ENCODE results near the gene IFNA8. TPM values are rescaled to one million over a fixed set of nuclear protein-coding genes. Genes with fewer than 3 reads are reported as not detected.

Gene IFNA8
- total and polyA plus RNA-seq, 3 experiments from 2014 or later, result not detected

DNA sequence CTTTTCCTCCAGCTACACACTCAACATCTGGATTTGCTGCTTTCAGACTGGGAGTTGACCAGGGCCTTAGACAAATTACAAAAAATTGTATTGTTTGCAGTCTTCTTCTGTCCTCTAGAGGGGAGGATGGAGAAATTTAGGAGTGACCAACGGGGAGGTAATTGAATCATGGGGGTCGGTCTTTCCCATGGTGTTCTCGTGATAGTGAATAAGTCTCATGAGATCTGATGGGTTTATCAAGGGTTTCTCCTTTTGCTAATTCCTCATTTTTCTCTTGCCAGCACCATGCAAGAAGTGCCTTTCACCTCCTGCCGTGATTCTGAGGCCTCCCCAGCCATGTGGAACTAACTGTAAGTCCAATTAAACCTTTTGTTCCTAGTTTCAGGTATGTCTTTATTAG is 4.2 kb downstream of the IFNA8 start:
- Mint-ChIP-seq H3K4me3 (no peak overlapping the region), H3K9me3 (no peaks in the 10 kb centered on the region)
- CTCF ChIA-PET, result interaction anchor here (1.1 to 1.9 kb wide), 2 partner anchors 17 to 87 kb away, joined by 3 to 4 read pairs; no protein-coding TSS in a partner anchor

DNA sequence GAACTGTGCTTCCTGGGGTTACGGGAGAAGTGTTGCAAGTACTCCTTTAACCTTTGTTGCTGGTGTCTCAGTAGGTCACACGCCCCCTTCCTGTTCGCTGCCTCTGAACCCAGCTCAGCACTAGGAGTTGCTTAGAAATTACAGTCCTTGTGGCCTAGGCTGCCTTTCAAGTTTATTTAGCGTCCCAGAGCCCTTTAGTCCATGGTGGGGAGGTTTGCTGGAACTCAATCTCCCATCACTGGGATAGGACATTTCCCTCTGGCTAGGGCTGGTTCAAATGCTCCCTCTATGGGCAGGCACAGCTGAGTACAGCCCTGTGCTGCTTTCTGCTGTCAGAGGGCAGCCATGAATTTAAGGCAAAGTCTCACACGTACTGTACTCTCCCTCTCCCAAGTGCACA is 4.7 kb downstream of the IFNA8 start:
- Histone ChIP-seq H3K4me1 (ENCODE audit: insufficient read depth, low read length) (no peaks in the 10 kb centered on the region), H3K27me3 (ENCODE audit: insufficient read depth, low read length, poor library complexity, severe bottlenecking) (no peaks in the 10 kb centered on the region), H3K36me3 (ENCODE audit: insufficient read depth, low read length) (no peaks in the 10 kb centered on the region), H3K27ac (ENCODE audit: low read depth, low read length) (no peak overlapping the region), H3K9me3 (ENCODE audit: low read length) (no peaks in the 10 kb centered on the region), H3K4me3 (ENCODE audit: low read length) (no peak overlapping the region)
- Mint-ChIP-seq H3K27ac (no peak overlapping the region), H3K27me3 (peaks cover 12 to 28% of the 10 kb centered on the region in 2 donors), H3K4me3 (no peak overlapping the region), H3K4me1 (no peaks in the 10 kb centered on the region), H3K36me3 (no peaks in the 10 kb centered on the region), H3K9me3 (no peaks in the 10 kb centered on the region)
- POLR2A ChIA-PET, result no interaction called here
- no peak for DNase-seq
- CTCF ChIA-PET, result interaction anchor here (1.1 to 1.9 kb wide), 2 partner anchors 18 to 87 kb away, joined by 3 to 4 read pairs; no protein-coding TSS in a partner anchor

More for the DNA sequence above, 4.2 kb downstream of the IFNA8 start:
- Histone ChIP-seq H3K4me1 (ENCODE audit: insufficient read depth, low read length) (no peaks in the 10 kb centered on the region), H3K4me3 (ENCODE audit: low read length) (no peak overlapping the region), H3K27me3 (ENCODE audit: insufficient read depth, low read length, poor library complexity, severe bottlenecking) (no peaks in the 10 kb centered on the region), H3K9me3 (ENCODE audit: low read length) (no peaks in the 10 kb centered on the region), H3K36me3 (ENCODE audit: insufficient read depth, low read length) (no peaks in the 10 kb centered on the region), H3K27ac (ENCODE audit: low read depth, low read length) (no peak overlapping the region)
- peaks cover 12 to 28% of the 10 kb centered on the region in 2 donors for H3K27me3 Mint-ChIP-seq
- H3K4me1 Mint-ChIP-seq, result no peaks in the 10 kb centered on the region
- H3K27ac Mint-ChIP-seq, result no peak overlapping the region
- H3K36me3 Mint-ChIP-seq, result no peaks in the 10 kb centered on the region
- POLR2A ChIA-PET, result no interaction called here
- DNase-seq, result no peak

DNA sequence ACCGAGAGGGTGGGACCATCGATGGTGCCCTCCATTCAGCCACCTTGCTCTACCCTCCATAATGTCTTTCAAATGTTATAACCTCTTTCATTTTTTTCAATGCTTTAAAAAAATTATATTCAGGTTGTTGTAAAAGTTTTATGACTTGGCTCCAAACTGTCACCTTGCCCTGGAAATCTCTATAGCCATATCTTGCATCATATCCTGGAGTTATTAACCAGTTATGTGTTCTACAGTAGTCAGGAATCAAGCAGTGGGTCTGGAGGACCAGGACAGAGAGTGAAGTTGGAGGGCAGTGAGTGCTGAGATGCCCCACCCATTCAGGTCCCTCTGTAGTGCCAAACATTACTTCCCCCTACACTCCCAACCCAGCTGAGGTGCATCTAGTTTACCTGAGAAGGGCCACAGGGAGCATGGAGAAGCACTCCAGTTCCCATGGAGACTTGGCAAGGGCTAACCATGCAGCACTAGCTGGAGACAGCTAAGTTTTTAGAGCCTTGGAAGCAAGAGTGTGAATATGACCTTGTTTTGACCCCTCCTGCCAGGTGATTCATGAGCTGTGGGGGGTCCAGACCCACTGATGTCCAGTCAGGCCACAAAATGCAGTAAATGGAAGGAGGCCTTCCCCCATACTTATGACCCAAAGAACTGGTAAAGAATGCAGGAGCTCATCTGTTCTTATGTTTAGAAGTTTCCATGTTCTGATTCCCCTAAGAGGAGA is 5.5 kb downstream of the IFNA8 start:
- Histone ChIP-seq H3K4me1 (ENCODE audit: insufficient read depth, low read length) (no peaks in the 10 kb centered on the region), H3K27me3 (ENCODE audit: insufficient read depth, low read length, poor library complexity, severe bottlenecking) (no peaks in the 10 kb centered on the region), H3K27ac (ENCODE audit: low read depth, low read length) (no peak overlapping the region), H3K4me3 (ENCODE audit: low read length) (no peak overlapping the region), H3K9me3 (ENCODE audit: low read length) (no peaks in the 10 kb centered on the region), H3K36me3 (ENCODE audit: insufficient read depth, low read length) (no peaks in the 10 kb centered on the region)
- Mint-ChIP-seq H3K4me3 (no peak overlapping the region), H3K27ac (no peak overlapping the region), H3K4me1 (no peaks in the 10 kb centered on the region), H3K9me3 (no peaks in the 10 kb centered on the region), H3K36me3 (no peaks in the 10 kb centered on the region), H3K27me3 (peaks cover 12 to 28% of the 10 kb centered on the region in 2 donors)
- ChIA-PET POLR2A (no interaction called here), CTCF (no interaction called here)
- no peak for DNase-seq

DNA sequence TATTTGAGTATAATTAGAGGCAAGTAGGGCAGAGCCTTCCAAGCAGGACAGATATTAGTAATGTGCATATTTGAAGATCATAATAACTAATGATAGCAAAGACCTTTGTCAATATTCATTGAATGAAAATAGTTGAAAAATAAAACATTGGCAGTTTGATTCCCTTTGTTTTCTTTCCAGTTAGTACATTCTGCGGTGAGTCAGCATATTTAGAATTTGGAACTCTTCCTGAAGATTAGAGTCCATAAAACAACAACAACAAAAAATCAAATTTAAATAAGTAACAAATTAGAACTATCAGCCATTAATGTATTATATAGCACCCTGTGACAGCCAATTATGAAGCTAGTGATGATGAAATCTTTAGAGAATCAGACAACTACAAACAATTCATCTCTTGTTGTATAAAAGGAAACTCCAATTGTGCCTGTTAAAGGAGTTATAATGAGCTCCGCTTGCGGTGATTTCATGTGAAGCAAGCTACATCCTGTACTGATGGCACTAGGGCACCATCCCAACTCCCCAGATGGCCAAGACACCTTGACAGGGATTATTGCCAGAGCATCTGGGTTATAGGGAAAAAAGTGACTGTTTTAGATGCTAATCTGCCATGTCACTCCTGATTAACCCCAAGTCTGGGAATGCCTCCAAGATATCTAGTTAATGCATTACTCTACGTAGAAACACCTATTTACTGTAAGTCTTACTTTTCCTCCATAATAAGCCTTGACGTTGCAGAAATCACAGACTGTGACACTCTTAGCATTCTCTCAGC is 6.8 kb downstream of the IFNA8 start:
- no peaks in the 10 kb centered on the region for H3K27me3 ChIP-seq (ENCODE audit: insufficient read depth, low read length, poor library complexity, severe bottlenecking)
- H3K4me3 ChIP-seq (ENCODE audit: low read length), result no peak overlapping the region
- POLR2A ChIA-PET, result no interaction called here
- Mint-ChIP-seq H3K27ac (no peak overlapping the region), H3K4me3 (no peak overlapping the region), H3K4me1 (no peaks in the 10 kb centered on the region), H3K9me3 (no peaks in the 10 kb centered on the region), H3K27me3 (peaks cover 8 to 25% of the 10 kb centered on the region in 2 donors), H3K36me3 (no peaks in the 10 kb centered on the region)
- H3K27ac ChIP-seq (ENCODE audit: low read depth, low read length), result no peak overlapping the region
- no peak for DNase-seq
- CTCF ChIA-PET, result no interaction called here
- no peaks in the 10 kb centered on the region for H3K9me3 ChIP-seq (ENCODE audit: low read length)
- H3K36me3 ChIP-seq (ENCODE audit: insufficient read depth, low read length), result no peaks in the 10 kb centered on the region
- H3K4me1 ChIP-seq (ENCODE audit: insufficient read depth, low read length), result no peaks in the 10 kb centered on the region

DNA sequence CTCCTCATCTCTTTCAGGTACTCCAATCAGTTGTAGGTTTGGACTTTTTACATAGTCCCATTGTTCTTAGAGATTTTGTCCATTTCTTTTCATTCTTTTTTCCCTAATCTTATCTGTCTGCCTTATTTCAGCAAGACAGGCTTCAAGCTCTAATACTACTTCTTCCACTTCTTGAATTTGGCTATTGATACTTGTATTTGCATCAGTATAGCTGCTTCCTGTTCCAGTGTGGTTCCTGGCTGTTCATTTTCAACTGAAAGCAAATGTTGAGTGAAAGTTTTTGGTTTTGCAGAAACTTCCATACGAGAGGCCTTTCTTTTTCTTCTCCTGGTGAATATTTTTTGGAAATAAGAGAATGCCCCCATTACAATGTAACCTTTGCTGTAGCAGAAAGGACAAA is 19.3 kb downstream of the IFNA8 start:
- CTCF ChIA-PET, result no interaction called here

DNA sequence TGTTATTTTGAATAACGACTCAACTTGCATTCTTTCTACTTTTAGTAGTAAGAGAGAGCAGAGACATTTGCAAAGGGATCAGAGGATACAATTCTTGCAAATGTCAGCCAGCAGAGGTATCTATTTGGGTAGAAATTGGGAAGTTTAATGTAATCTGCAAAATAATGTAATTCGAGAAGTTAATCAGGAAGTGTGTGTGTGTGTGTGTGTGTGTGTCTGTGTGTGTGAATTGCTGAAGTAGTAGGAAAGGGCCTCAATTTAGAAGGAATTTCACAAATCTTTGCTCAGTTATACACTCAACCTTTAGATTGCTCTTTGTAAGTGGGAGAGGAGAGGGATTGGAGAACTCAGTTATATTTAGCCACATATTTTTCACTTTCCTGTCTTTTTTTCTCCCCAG is 20.3 kb downstream of the IFNA8 start:
- Histone ChIP-seq H3K4me3 (ENCODE audit: low read length) (no peak overlapping the region), H3K36me3 (ENCODE audit: insufficient read depth, low read length) (no peaks in the 10 kb centered on the region), H3K27ac (ENCODE audit: low read depth, low read length) (no peak overlapping the region), H3K27me3 (ENCODE audit: insufficient read depth, low read length, poor library complexity, severe bottlenecking) (no peaks in the 10 kb centered on the region), H3K4me1 (ENCODE audit: insufficient read depth, low read length) (no peaks in the 10 kb centered on the region), H3K9me3 (ENCODE audit: low read length) (no peaks in the 10 kb centered on the region)
- no peaks in the 10 kb centered on the region for H3K9me3 Mint-ChIP-seq
- no peak overlapping the region for H3K4me3 Mint-ChIP-seq
- peaks cover 27 to 73% of the 10 kb centered on the region in 2 donors for H3K27me3 Mint-ChIP-seq
- no peaks in the 10 kb centered on the region for H3K36me3 Mint-ChIP-seq
- no peak for DNase-seq
- no peaks in the 10 kb centered on the region for H3K4me1 Mint-ChIP-seq
- CTCF ChIA-PET, result no interaction called here
- H3K27ac Mint-ChIP-seq, result peak overlapping the region in 1 of 8 donors; percentile 84
- POLR2A ChIA-PET, result no interaction called here

More for the DNA sequence above, 19.3 kb downstream of the IFNA8 start:
- Mint-ChIP-seq H3K27ac (no peak overlapping the region), H3K4me3 (no peak overlapping the region), H3K36me3 (no peaks in the 10 kb centered on the region), H3K27me3 (peaks cover 25 to 63% of the 10 kb centered on the region in 2 donors), H3K4me1 (no peaks in the 10 kb centered on the region), H3K9me3 (no peaks in the 10 kb centered on the region)
- no peaks in the 10 kb centered on the region for H3K4me1 ChIP-seq (ENCODE audit: insufficient read depth, low read length)
- H3K9me3 ChIP-seq (ENCODE audit: low read length), result no peaks in the 10 kb centered on the region
- no peaks in the 10 kb centered on the region for H3K27me3 ChIP-seq (ENCODE audit: insufficient read depth, low read length, poor library complexity, severe bottlenecking)
- no peak overlapping the region for H3K27ac ChIP-seq (ENCODE audit: low read depth, low read length)
- DNase-seq, result no peak
- H3K36me3 ChIP-seq (ENCODE audit: insufficient read depth, low read length), result no peaks in the 10 kb centered on the region
- POLR2A ChIA-PET, result no interaction called here
- no peak overlapping the region for H3K4me3 ChIP-seq (ENCODE audit: low read length)

DNA sequence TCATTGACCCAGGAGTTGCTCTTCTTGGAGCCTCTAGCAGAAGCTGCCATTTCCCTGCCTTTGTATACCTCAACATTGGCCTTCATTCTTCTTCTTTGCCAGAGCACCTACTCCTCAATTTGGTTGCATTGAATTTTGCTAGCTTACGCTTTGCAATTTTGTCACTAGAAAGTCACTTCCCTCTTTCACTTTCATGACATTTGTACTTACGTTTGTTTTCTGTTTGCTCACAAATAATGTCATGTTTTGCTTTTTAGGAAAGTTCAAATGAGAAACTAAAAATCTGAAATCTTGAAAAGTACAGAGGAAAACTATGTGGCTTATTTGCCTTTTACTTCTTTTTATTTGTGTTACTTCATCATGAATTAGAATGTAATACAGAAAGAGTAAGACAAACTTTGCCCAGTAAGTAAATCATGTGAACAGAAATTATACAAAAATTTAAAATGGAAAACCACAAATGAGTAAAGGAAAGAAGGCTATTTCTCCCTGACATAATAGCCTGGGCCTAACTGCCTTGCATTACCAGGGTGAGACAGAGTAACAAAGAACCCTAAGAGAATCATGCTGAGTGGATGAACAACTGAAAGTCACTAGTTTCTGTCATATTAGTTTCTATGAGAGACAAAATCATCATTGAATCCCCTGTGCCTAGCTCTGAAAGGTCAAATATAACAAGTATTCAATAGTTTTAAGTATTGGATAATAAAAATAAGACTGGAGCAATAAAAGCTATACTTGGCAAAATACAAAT is 23.9 kb downstream of the IFNA8 start:
- Mint-ChIP-seq H3K4me3 (no peak overlapping the region), H3K27ac (no peak overlapping the region), H3K9me3 (no peaks in the 10 kb centered on the region), H3K4me1 (no peaks in the 10 kb centered on the region), H3K36me3 (no peaks in the 10 kb centered on the region), H3K27me3 (peaks cover 21 to 72% of the 10 kb centered on the region in 2 donors)
- Histone ChIP-seq H3K27me3 (ENCODE audit: insufficient read depth, low read length, poor library complexity, severe bottlenecking) (no peaks in the 10 kb centered on the region), H3K4me1 (ENCODE audit: insufficient read depth, low read length) (no peaks in the 10 kb centered on the region), H3K4me3 (ENCODE audit: low read length) (no peak overlapping the region), H3K9me3 (ENCODE audit: low read length) (no peaks in the 10 kb centered on the region), H3K36me3 (ENCODE audit: insufficient read depth, low read length) (no peaks in the 10 kb centered on the region), H3K27ac (ENCODE audit: low read depth, low read length) (no peak overlapping the region)
- POLR2A ChIA-PET, result no interaction called here
- no peak for DNase-seq
- CTCF ChIA-PET, result no interaction called here

Measured in CD8-positive, alpha-beta memory T cell (primary cell).